K562 (cell line): ENCODE results near the gene SLAMF7. TPM values are rescaled to one million over a fixed set of nuclear protein-coding genes. Genes with fewer than 3 reads are reported as not detected.

ENCODE experiments used
- ATAC-seq: fragments of 200-7000 bp; cut with Tn5 transposase; 3 replicates; pipeline ENCODE4 v1.9.1; 2020; ENCODE audit warnings: moderate library complexity
- BruUV-seq: library from RNA; stranded (reverse); fragments of 400-500 nt; replicated peaks from 2 replicates; lab custom pipeline; 2021; lab: Mats Ljungman, UMichigan
- CTCF ChIA-PET: fragments of 300-600 bp; formaldehyde crosslinking; extraction: SDS; loops from one replicate; lab custom pipeline; 2021; ENCODE audit warnings: low intra/inter-chr PET ratio; lab: Yijun Ruan, JAX
- POLR2A ChIA-PET: fragments of 300-600, 350-650 bp; sonication (Branson Sonifier 250); formaldehyde crosslinking; extraction: SDS; loops from one replicate; lab custom pipeline; 2021; ENCODE audit warnings: antibody characterized with exemption, inconsistent platforms; lab: Yijun Ruan, JAX
- DNase-seq, 4 experiments: peaks; one replicate each; pipeline versions ENCODE4 v3.0.0 to v3.0.0-alpha.2; 2011 to 2018; ENCODE audit warnings: low spot score in 3 of 4, mixed read lengths in 3 of 4; ENCODE audit errors: extremely low read depth in 1 of 4
- FAIRE-seq: peaks from 2 replicates; lab custom pipeline; 2011; peaks lifted over from hg19 to GRCh38; lab: Jason Lieb, UNC
- H2AFZ ChIP-seq: 2 replicates; pipeline ENCODE4 v1.6.0; 2011; ENCODE audit warnings: low read depth, low read length, control low read depth, inconsistent platforms
- H3K27ac ChIP-seq: fragments of 200-600 bp; 3 replicates; pipeline ENCODE4 v1.8.0; 2011; ENCODE audit warnings: low read depth, mild to moderate bottlenecking, control low read depth, inconsistent platforms, low read length, moderate library complexity, mixed read lengths; ENCODE audit errors: extremely low read depth
- H3K27me3 ChIP-seq, 2 experiments: fragments of 300-600 bp in 1 of 2; 2 replicates in 1 of 2; 3 replicates in 1 of 2; pipeline versions ENCODE4 v1.6.0 to v1.8.0; 2011; ENCODE audit warnings: inconsistent platforms in 2 of 2, low read length in 2 of 2, mild to moderate bottlenecking in 1 of 2, mixed read lengths in 1 of 2, moderate library complexity in 1 of 2; ENCODE audit not compliant: control insufficient read depth in 2 of 2, insufficient read depth in 2 of 2
- H3K36me3 ChIP-seq: fragments of 300-600 bp; 3 replicates; pipeline ENCODE4 v1.8.0; 2011; ENCODE audit warnings: mild to moderate bottlenecking, low read length, inconsistent platforms; ENCODE audit not compliant: control insufficient read depth, insufficient read depth
- H3K4me1 ChIP-seq, 2 experiments: fragments of 200-600 bp in 1 of 2; replicated peaks in 1 of 2; 2 replicates in 1 of 2; 3 replicates in 1 of 2; pipeline versions ENCODE4 v1.5.1 to v1.8.0; 2011; ENCODE audit warnings: inconsistent platforms in 2 of 2, low read length in 2 of 2, mild to moderate bottlenecking in 1 of 2, mixed read lengths in 1 of 2, moderate library complexity in 1 of 2; ENCODE audit not compliant: control insufficient read depth in 2 of 2, insufficient read depth in 2 of 2
- H3K4me2 ChIP-seq: 2 replicates; pipeline ENCODE4 v1.6.1; 2011; ENCODE audit warnings: low read length, control low read depth, inconsistent platforms, mixed read lengths; ENCODE audit not compliant: insufficient read depth
- H3K4me3 ChIP-seq: fragments of 200-600 bp; sonication (generic), shearing (Covaris generic); 2 replicates; pipeline ENCODE4 v1.5.1; 2016; ENCODE audit warnings: control low read depth, inconsistent platforms
- H3K79me2 ChIP-seq: fragments of 200-600 bp; 3 replicates; pipeline ENCODE4 v1.8.0; 2011; ENCODE audit warnings: low read length, inconsistent platforms; ENCODE audit not compliant: control insufficient read depth, insufficient read depth
- H3K9ac ChIP-seq, 2 experiments: 2 replicates each; pipeline versions ENCODE4 v1.6.0 to v1.6.1; 2011; ENCODE audit warnings: low read depth in 2 of 2, low read length in 2 of 2, control low read depth in 1 of 2, inconsistent platforms in 1 of 2, mild to moderate bottlenecking in 1 of 2, mixed read lengths in 1 of 2; ENCODE audit not compliant: insufficient read depth in 1 of 2
- H3K9me1 ChIP-seq: one replicate; pipeline ENCODE4 v1.6.0; 2011; ENCODE audit warnings: inconsistent platforms, mild to moderate bottlenecking, low read length, moderate library complexity; ENCODE audit not compliant: control insufficient read depth, insufficient read depth
- H3K9me3 ChIP-seq: replicated peaks from 2 replicates; pipeline ENCODE4 v1.5.1; 2011; ENCODE audit warnings: low read depth, low read length, inconsistent platforms; ENCODE audit not compliant: control insufficient read depth, insufficient read depth
- H4K20me1 ChIP-seq: replicated peaks from 2 replicates; pipeline ENCODE4 v1.6.1; 2011; ENCODE audit warnings: low read length, inconsistent platforms, mixed read lengths; ENCODE audit not compliant: control insufficient read depth, insufficient read depth
- PCBP1 ChIP-seq: fragments of 200-400 bp; formaldehyde crosslinking; IDR thresholded peaks from 2 replicates; pipeline ENCODE4 v1.6.1; 2018; ENCODE audit warnings: mild to moderate bottlenecking, low read depth, low read length; ENCODE audit not compliant: poor library complexity, severe bottlenecking
- TBP ChIP-seq: optimal IDR thresholded peaks from 2 replicates; pipeline ENCODE3; 2011; ENCODE audit warnings: low read depth, low read length, improper control_type of control experiment
- WHSC1 ChIP-seq: IDR thresholded peaks from one replicate; pipeline ENCODE4 v1.6.1; 2012; ENCODE audit warnings: low read length, control low read depth, inconsistent platforms
- ZNF134 ChIP-seq: fragments of 250-450 bp; sonication (Bioruptor Pico); conservative IDR thresholded peaks from 2 replicates; pipeline ENCODE4 v1.4.0; 2020
- ZNF224 ChIP-seq: sonication (generic); formaldehyde crosslinking; IDR thresholded peaks from 2 replicates; pipeline ENCODE4 v1.8.0; 2022; ENCODE audit warnings: mild to moderate bottlenecking, missing genetic modification reagents
- ZNF668 ChIP-seq: fragments of 250-450 bp; sonication (Bioruptor Pico); IDR thresholded peaks from 2 replicates; pipeline ENCODE4 v1.8.0; 2022; ENCODE audit warnings: mild to moderate bottlenecking, inconsistent platforms
- ZNF695 ChIP-seq: fragments of 450-650 bp; formaldehyde crosslinking; IDR thresholded peaks from 2 replicates; pipeline ENCODE4 v1.4.0; 2020; ENCODE audit warnings: mild to moderate bottlenecking, moderate library complexity
- WGBS: fragments of 100-300 bp; shearing (Covaris generic); methylation state at CpG from one replicate; pipeline ENCODE4 v1.1.6; 2016; ENCODE audit warnings: low coverage, mixed read lengths; ENCODE audit not compliant: insufficient coverage; ENCODE audit errors: missing lambda C conversion rate; 5-methylcytosine and 5-hydroxymethylcytosine counted together
- in situ Hi-C: fragments of 300-500 bp; cut with MboI; formaldehyde crosslinking; loops from 4 replicates; pipeline ENCODE4 v1.15.0; 2018; ENCODE audit warnings: inconsistent platforms, mixed read lengths
- intact Hi-C: fragments of 100-400 bp; cut with micrococcal nuclease; formaldehyde crosslinking; loops from 2 replicates; pipeline ENCODE4 v1.14.2; 2022
- polyA plus RNA-seq, 8 experiments: library from polyadenylated mRNA; depleted of rRNA in 4 of 8; stranded (reverse) in 5 of 8; unstranded in 3 of 8; fragments of >200 nt; fragmentation: Nextera tagmentation in 2 of 8; fragmentation: Illumina TruSeq in 1 of 8; extraction: Ambion mirVana in 2 of 8; extraction: Trizol in 1 of 8; gene quantifications; 2 replicates each; pipeline versions ENCODE4 v1.2.1 to v1.2.3, GENCODE V29; 2011 to 2014; ENCODE audit warnings: inconsistent platforms in 1 of 8, missing spikeins in 1 of 8
- total RNA-seq, 7 experiments: library from RNA; depleted of rRNA in 6 of 7; stranded (reverse); fragments of >200 nt in 6 of 7; fragmentation: Illumina TruSeq in 2 of 7; extraction: Trizol in 2 of 7; gene quantifications; 2 replicates each; pipeline versions ENCODE4 v1.2.1 to v1.2.3, GENCODE V29; 2011 to 2021; ENCODE audit warnings: low replicate concordance in 1 of 7
- TF ChIP-seq, protein P1 (sequence below), 2 experiments: fragments of 450-650 bp in 1 of 2; sonication (generic) in 1 of 2; formaldehyde crosslinking in 1 of 2; IDR thresholded peaks in 1 of 2; conservative IDR thresholded peaks in 1 of 2; 2 replicates each; pipeline versions ENCODE4 v1.6.1 to v1.8.1; 2016 to 2023; ENCODE audit warnings: mild to moderate bottlenecking in 2 of 2, moderate library complexity in 2 of 2, inconsistent platforms in 1 of 2, missing genetic modification reagents in 1 of 2

SLAMF7 gene
- total and polyA plus RNA-seq, 9 of the 15 experiments (the other 6 are each of a cell fraction or from before 2014, with no cell fraction given) = 0.11 to 1.2 (median 0.22) TPM; not detected in 2

DNA sequence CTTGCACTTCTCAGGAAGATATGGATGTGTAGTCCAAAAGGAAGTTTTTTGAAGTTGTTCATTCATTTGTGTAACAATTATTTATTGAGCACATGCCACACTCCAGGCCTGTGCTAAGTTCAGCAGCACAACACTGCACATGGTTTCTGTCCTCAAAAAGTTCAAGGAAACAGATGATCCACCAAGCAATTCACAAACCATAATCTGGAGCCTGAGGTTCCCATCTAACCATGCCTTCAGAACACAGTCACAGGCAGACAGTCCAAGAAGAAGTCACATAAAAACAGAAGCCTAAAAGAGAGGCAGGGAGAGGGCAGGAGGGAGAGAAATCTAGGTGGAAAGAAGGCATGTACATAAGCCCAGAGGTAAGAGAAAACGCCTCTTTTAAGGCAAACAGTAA lies 29.3 kb upstream of the SLAMF7 start:
- FAIRE-seq (no peak), ATAC-seq (no peak), DNase-seq (no peak)
- H3K27ac ChIP-seq = no peak overlapping the region
- no peaks in the 10 kb centered on the region for H3K36me3 ChIP-seq
- peaks cover 17% of the 10 kb centered on the region in 2 experiments; a peak in 4 of 5 replicates for H3K27me3 ChIP-seq
- H3K4me2 ChIP-seq = no peak overlapping the region
- WGBS = 5% methylated on average over 1 of the region's 1 CpG
- no peak overlapping the region for H3K9ac ChIP-seq
- no peak overlapping the region for H2AFZ ChIP-seq
- TF ChIP-seq ZNF134 (CRISPR knock-in tag) (no peak), ZNF668 (CRISPR knock-in tag) (no peak), WHSC1 (no peak), PCBP1 (no peak), TBP (no peak), ZNF695 (CRISPR knock-in tag) (no peak), ZNF224 (CRISPR knock-in tag) (no peak)
- TF ChIP-seq, protein P1, sequence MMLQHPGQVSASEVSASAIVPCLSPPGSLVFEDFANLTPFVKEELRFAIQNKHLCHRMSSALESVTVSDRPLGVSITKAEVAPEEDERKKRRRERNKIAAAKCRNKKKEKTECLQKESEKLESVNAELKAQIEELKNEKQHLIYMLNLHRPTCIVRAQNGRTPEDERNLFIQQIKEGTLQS (IDR thresholded peaks at IDR 0.05) = no peak
- TF ChIP-seq, protein P1 (CRISPR knock-in tag; conservative IDR thresholded peaks at IDR 0.05) = no peak
- H3K4me1 ChIP-seq = no peaks in the 10 kb centered on the region; a peak in 1 of 5 replicates
- H4K20me1 ChIP-seq = no peaks in the 10 kb centered on the region
- H3K79me2 ChIP-seq = no peaks in the 10 kb centered on the region
- ChIA-PET POLR2A (interaction anchor here (0.6 kb wide), 1 partner anchor 428 kb away, joined by 3 read pairs; no protein-coding TSS in a partner anchor), CTCF (no interaction called here)
- BruUV-seq = no TSS peak
- intact Hi-C loops (no loop called here), in situ Hi-C loops (no loop called here)
- H3K4me3 ChIP-seq = no peak overlapping the region
- H3K9me3 ChIP-seq = no peaks in the 10 kb centered on the region
- H3K9me1 ChIP-seq = no peaks in the 10 kb centered on the region
